ENCODE data around the gene VAT1L. TPM values are rescaled to one million over a fixed set of nuclear protein-coding genes. Genes with fewer than 3 reads are reported as not detected.
"Not testable (repeated sequence)": the region's sequence is repeated elsewhere in the genome, so short reads cannot be mapped to it uniquely, and the experiment has no call there.

VAT1L gene
- total and polyA plus RNA-seq, 3 experiments from 2014 or later = not detected

DNA sequence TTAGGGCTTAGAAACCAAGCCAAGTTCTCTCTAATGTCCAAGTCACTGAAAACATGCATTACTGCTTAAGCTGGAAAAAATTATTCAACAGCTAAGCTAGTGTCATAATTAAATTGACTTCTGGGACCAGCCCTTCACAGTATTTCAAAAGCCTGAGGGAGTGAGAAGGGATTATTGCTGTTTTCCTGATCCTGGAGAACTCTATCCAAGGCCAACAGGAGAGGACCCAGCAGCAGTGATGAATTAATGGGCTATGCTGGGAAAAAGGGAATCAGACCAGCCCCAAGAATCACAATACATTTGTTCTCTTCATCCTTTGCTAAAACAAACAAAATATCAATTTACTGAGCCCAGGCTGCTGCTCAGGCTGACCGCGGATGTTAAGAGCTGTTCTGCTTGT, 199.4 kb downstream of the VAT1L start:
- Histone ChIP-seq H3K4me3 (ENCODE audit: low read length) (no peak overlapping the region), H3K4me1 (ENCODE audit: insufficient read depth, low read length) (no peaks in the 10 kb centered on the region), H3K27me3 (ENCODE audit: insufficient read depth, low read length, poor library complexity, severe bottlenecking) (no peaks in the 10 kb centered on the region), H3K9me3 (ENCODE audit: low read length) (no peaks in the 10 kb centered on the region), H3K36me3 (ENCODE audit: insufficient read depth, low read length) (no peaks in the 10 kb centered on the region), H3K27ac (ENCODE audit: low read depth, low read length) (no peak overlapping the region)
- Mint-ChIP-seq H3K36me3 (no peaks in the 10 kb centered on the region), H3K27ac (no peak overlapping the region), H3K27me3 (peaks cover 10% of the 10 kb centered on the region in 2 donors), H3K9me3 (no peaks in the 10 kb centered on the region), H3K4me3 (no peak overlapping the region), H3K4me1 (no peaks in the 10 kb centered on the region)
- CTCF ChIA-PET = no interaction called here
- no peak for DNase-seq
- POLR2A ChIA-PET = no interaction called here

DNA sequence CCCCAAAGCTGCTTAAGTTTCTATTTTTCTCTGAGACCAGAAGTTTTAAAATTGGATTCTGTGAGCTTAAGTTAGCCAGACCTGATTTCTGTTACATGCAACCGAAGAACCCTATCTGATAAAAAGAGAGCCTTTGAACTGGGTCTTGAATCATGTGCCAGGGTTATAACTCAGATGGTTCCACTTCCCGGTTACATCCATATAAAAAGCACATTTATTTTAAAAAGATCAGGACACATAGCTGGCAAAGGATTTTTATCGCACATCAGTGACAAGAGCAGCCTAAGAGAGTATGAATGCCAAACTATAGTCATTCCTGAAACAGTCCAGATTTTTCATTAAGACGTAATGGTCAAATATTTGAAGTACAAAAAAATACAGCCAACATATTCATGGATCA, 201.5 kb downstream of the VAT1L start:
- no peak overlapping the region for H3K27ac Mint-ChIP-seq
- peaks cover 0 to under 1% (median 0%) of the 10 kb centered on the region in 5 donors for H3K9me3 Mint-ChIP-seq
- H3K36me3 Mint-ChIP-seq = no peaks in the 10 kb centered on the region
- ChIA-PET POLR2A (no interaction called here), CTCF (interaction anchor here (0.7 kb wide), 1 partner anchor 13 kb away, joined by 3 read pairs; no protein-coding TSS in a partner anchor)
- H3K9me3 ChIP-seq (ENCODE audit: low read length) = no peaks in the 10 kb centered on the region
- H3K27me3 ChIP-seq (ENCODE audit: insufficient read depth, low read length, poor library complexity, severe bottlenecking) = no peaks in the 10 kb centered on the region
- H3K27me3 Mint-ChIP-seq = peaks cover 6 to 7% of the 10 kb centered on the region in 2 donors
- no peaks in the 10 kb centered on the region for H3K4me1 ChIP-seq (ENCODE audit: insufficient read depth, low read length)
- H3K4me3 Mint-ChIP-seq = no peak overlapping the region
- no peaks in the 10 kb centered on the region for H3K4me1 Mint-ChIP-seq
- DNase-seq = no peak
- H3K4me3 ChIP-seq (ENCODE audit: low read length) = no peak overlapping the region
- H3K36me3 ChIP-seq (ENCODE audit: insufficient read depth, low read length) = no peaks in the 10 kb centered on the region
- H3K27ac ChIP-seq (ENCODE audit: low read depth, low read length) = no peak overlapping the region

DNA sequence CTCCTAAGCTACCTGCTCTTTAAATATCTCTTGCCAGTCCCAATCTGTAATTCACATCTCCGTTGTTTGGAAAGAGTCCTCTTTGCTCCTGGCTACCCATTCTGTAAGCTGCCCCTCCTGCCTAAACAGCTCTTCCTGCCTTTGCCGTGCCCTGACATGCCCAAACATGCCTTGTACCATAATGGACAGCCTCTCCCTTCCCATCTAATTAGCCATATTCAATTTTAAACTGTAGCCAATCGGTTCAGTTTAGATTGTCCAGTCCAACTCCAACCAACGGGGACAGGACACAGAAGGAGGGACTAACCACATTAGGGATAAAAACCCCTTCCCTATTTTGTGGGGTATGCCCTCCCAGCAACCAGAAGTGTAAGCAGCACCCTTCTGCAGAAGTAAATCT, 203.3 kb downstream of the VAT1L start:
- ChIA-PET POLR2A (no interaction called here), CTCF (no interaction called here)
- H3K4me3 ChIP-seq (ENCODE audit: low read length) = no peak overlapping the region
- no peaks in the 10 kb centered on the region for H3K27me3 ChIP-seq (ENCODE audit: insufficient read depth, low read length, poor library complexity, severe bottlenecking)
- Mint-ChIP-seq H3K9me3 (peaks cover 6 to 14% (median 11%) of the 10 kb centered on the region in 5 donors), H3K27ac (no peak overlapping the region), H3K4me3 (no peak overlapping the region), H3K36me3 (no peaks in the 10 kb centered on the region), H3K4me1 (no peaks in the 10 kb centered on the region), H3K27me3 (peaks cover 6 to 7% of the 10 kb centered on the region in 2 donors)
- peaks cover 3% of the 10 kb centered on the region for H3K9me3 ChIP-seq (ENCODE audit: low read length)
- no peak overlapping the region for H3K27ac ChIP-seq (ENCODE audit: low read depth, low read length)
- DNase-seq = no peak
- no peaks in the 10 kb centered on the region for H3K36me3 ChIP-seq (ENCODE audit: insufficient read depth, low read length)
- H3K4me1 ChIP-seq (ENCODE audit: insufficient read depth, low read length) = no peaks in the 10 kb centered on the region

DNA sequence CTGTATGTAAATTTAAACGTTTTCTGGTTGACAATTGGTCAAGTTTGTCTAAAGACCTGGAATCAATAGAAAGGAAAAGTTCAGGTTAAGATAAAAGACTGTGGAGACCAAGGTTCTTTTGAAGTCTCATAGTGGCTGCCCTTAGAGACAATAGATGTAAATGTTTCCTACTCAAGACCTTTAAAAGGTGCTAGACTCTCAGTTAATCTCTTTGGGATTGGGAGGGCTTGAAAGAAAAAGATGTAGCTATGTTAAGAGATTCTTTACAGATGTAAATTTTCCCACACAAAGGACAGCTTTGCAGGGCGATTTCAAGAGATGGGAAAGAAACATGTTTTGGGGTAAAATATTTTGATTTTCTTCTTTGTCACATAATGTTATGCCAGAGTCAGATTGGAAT, 204.0 kb downstream of the VAT1L start:
- H3K36me3 Mint-ChIP-seq; DNase-seq; H3K36me3 ChIP-seq (ENCODE audit: insufficient read depth, low read length); H3K9me3 ChIP-seq (ENCODE audit: low read length); H3K27ac Mint-ChIP-seq; H3K27me3 Mint-ChIP-seq; H3K4me1 Mint-ChIP-seq; POLR2A ChIA-PET; H3K4me3 ChIP-seq (ENCODE audit: low read length); H3K4me1 ChIP-seq (ENCODE audit: insufficient read depth, low read length); H3K27ac ChIP-seq (ENCODE audit: low read depth, low read length); H3K27me3 ChIP-seq (ENCODE audit: insufficient read depth, low read length, poor library complexity, severe bottlenecking); H3K4me3 Mint-ChIP-seq: not testable (repeated sequence)
- peaks cover 6 to 18% (median 11%) of the 10 kb centered on the region in 5 donors for H3K9me3 Mint-ChIP-seq
- CTCF ChIA-PET = interaction anchor here (1.1 kb wide), 1 partner anchor 11 kb away, joined by 6 read pairs; no protein-coding TSS in a partner anchor

DNA sequence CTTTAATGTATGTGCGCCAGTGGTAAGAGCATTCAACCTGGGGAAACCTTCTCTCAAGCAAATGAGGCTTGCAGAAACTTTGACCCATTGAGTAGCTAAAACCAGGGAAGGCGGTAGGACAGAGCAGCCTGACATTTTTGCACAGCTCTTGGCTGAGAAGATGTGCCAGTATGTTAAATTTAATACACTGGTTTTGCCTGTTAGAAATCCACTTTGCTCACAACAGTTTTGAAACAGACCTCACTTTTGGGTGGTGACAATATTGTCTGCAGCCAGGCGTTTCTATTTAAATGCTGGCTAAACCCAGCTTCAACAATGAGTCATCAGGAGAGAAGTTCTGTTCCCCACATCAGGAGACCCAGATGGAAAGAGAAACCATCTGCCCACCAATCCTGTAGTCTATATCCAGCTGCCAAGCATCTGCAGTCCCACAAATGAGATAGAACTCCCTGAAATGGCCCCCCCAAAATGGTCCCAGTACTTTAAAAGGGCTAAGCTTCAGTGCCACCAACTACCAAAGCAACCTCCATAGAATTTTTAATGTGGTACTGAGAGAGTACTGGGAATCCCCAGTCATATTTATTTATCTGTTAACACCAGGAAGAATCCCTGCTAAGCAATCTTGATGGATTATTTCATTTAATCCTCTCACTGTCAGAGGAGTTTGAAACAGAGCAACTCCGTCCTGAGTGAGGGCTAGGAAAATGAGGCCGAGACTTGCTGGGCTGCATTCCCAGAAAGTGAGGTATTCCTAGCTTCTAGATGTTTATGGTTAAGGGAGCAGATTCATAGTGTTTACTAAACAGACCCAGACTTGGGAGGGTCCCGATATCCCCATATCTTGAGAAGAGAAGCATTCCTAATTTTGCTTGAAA, 205.0 kb downstream of the VAT1L start:
- POLR2A ChIA-PET = no interaction called here
- peaks cover 7% of the 10 kb centered on the region in 2 donors for H3K27me3 Mint-ChIP-seq
- CTCF ChIA-PET = interaction anchor here (1.1 kb wide), 1 partner anchor 10 kb away, joined by 6 read pairs; no protein-coding TSS in a partner anchor
- H3K9me3 ChIP-seq (ENCODE audit: low read length) = peaks cover 3% of the 10 kb centered on the region
- H3K4me3 Mint-ChIP-seq = no peak overlapping the region
- H3K9me3 Mint-ChIP-seq = peaks cover 6 to 20% (median 11%) of the 10 kb centered on the region in 5 donors
- H3K27ac Mint-ChIP-seq = no peak overlapping the region
- H3K4me1 ChIP-seq (ENCODE audit: insufficient read depth, low read length) = no peaks in the 10 kb centered on the region
- no peak overlapping the region for H3K4me3 ChIP-seq (ENCODE audit: low read length)
- DNase-seq = no peak
- no peaks in the 10 kb centered on the region for H3K27me3 ChIP-seq (ENCODE audit: insufficient read depth, low read length, poor library complexity, severe bottlenecking)
- H3K36me3 ChIP-seq (ENCODE audit: insufficient read depth, low read length) = no peaks in the 10 kb centered on the region
- H3K27ac ChIP-seq (ENCODE audit: low read depth, low read length) = no peak overlapping the region
- no peaks in the 10 kb centered on the region for H3K4me1 Mint-ChIP-seq
- H3K36me3 Mint-ChIP-seq = no peaks in the 10 kb centered on the region

DNA sequence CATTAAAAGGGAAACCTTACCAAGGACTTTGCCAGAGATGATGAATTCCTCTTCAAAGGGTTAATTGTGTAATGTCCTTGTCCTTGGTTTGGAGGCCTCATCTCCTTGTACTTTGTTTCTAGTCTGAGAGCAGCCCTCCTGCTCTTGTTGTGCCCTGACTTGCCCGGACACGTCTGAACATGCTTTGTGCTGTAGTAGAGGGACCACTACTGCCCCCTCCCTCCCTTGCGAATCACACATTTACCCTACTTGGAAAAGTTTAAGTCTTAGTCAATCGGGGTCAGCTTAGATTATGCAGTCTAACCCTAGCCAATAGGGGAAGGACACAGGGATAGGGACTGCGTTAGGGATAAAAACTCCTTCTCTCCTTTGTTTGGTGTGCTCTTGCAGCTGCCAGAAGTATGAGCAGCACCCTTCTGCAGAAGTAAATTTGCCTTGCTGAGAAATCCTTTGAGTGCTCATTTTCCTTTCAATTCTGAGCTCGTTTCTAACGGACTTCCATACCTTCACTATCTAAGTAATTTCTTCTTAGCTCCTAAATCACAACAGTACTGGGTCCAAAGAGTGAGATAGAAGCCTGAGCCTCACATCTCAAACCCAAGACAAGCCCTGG, 207.6 kb downstream of the VAT1L start:
- Histone ChIP-seq H3K4me1 (ENCODE audit: insufficient read depth, low read length) (no peaks in the 10 kb centered on the region), H3K4me3 (ENCODE audit: low read length) (no peak overlapping the region), H3K27ac (ENCODE audit: low read depth, low read length) (no peak overlapping the region), H3K27me3 (ENCODE audit: insufficient read depth, low read length, poor library complexity, severe bottlenecking) (no peaks in the 10 kb centered on the region), H3K9me3 (ENCODE audit: low read length) (peaks cover 3% of the 10 kb centered on the region), H3K36me3 (ENCODE audit: insufficient read depth, low read length) (no peaks in the 10 kb centered on the region)
- Mint-ChIP-seq H3K9me3 (peaks cover 6 to 20% (median 11%) of the 10 kb centered on the region in 5 donors), H3K36me3 (no peaks in the 10 kb centered on the region), H3K4me1 (no peaks in the 10 kb centered on the region), H3K27me3 (peaks cover 5 to 10% of the 10 kb centered on the region in 2 donors), H3K4me3 (no peak overlapping the region), H3K27ac (no peak overlapping the region)
- ChIA-PET POLR2A (no interaction called here), CTCF (no interaction called here)
- DNase-seq = no peak

DNA sequence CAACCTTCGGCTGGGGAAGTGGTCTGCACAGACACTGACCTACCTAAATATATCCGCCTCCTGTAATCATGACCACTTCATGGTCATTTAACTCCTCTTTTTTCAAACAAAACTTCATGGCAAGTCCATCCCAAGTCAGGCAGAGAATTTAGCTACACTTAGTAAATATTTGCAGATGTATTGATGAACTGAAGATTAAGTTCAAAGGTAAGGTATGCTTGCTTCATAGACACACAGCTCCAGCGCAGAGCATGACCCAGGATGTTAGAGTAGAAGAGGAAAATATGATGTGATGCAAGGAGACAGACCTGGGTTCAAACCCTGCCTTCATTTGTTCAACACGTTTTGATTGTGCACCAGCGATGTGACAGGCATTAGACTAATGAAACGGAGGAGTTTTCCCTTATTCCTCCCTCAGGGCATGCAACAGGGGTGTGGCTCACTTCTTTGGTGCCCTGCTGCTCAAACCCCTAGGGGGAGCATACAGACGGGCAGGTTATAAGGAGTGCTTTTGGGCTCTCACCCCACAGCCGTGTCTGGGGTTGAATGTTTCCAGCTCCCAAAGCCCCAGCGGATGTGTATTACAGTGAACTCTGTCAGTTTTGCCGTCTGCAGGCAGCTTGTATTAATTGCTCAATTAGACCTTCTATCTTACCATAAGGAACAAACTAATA, 210.1 kb downstream of the VAT1L start:
- Mint-ChIP-seq H3K9me3 (peaks cover 6 to 20% (median 11%) of the 10 kb centered on the region in 5 donors), H3K27ac (no peak overlapping the region), H3K4me1 (no peaks in the 10 kb centered on the region), H3K27me3 (peaks cover 5 to 10% of the 10 kb centered on the region in 2 donors), H3K36me3 (no peaks in the 10 kb centered on the region), H3K4me3 (no peak overlapping the region)
- Histone ChIP-seq H3K27ac (ENCODE audit: low read depth, low read length) (no peak overlapping the region), H3K4me1 (ENCODE audit: insufficient read depth, low read length) (no peaks in the 10 kb centered on the region), H3K27me3 (ENCODE audit: insufficient read depth, low read length, poor library complexity, severe bottlenecking) (no peaks in the 10 kb centered on the region), H3K9me3 (ENCODE audit: low read length) (peaks cover 3% of the 10 kb centered on the region), H3K4me3 (ENCODE audit: low read length) (no peak overlapping the region), H3K36me3 (ENCODE audit: insufficient read depth, low read length) (no peaks in the 10 kb centered on the region)
- no peak for DNase-seq
- ChIA-PET POLR2A (no interaction called here), CTCF (no interaction called here)

DNA sequence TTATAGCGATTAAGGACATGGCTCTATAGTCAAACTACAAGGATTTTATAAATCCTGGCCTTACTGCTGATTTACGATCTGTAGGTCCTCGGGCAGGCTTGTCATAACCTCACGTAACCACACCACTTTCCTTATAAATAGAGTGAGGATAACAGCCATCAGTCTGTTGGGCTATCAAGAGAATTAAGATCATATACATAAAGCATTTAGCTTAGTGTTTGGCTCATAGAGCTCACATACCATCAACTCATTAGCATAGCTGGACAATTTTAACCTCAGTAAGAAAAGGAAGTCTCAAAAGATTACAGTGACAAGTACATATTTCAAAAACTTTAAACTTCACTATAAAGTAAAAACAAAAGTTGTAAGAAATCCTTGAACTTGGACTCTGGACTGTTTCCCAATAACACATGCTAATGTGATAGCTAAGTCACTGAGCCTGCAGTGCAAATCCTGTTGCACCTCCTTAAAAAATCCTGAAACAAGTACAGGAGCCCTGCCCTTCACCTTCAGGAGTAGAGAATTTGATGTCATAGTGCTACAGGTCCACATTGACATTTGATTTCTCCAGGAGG, 213.2 kb downstream of the VAT1L start:
- H3K36me3 Mint-ChIP-seq = no peaks in the 10 kb centered on the region
- Histone ChIP-seq H3K27me3 (ENCODE audit: insufficient read depth, low read length, poor library complexity, severe bottlenecking) (no peaks in the 10 kb centered on the region), H3K36me3 (ENCODE audit: insufficient read depth, low read length) (no peaks in the 10 kb centered on the region), H3K27ac (ENCODE audit: low read depth, low read length) (no peak overlapping the region), H3K4me1 (ENCODE audit: insufficient read depth, low read length) (no peaks in the 10 kb centered on the region), H3K9me3 (ENCODE audit: low read length) (no peaks in the 10 kb centered on the region), H3K4me3 (ENCODE audit: low read length) (no peak overlapping the region)
- peaks cover 5 to 15% of the 10 kb centered on the region in 2 donors for H3K27me3 Mint-ChIP-seq
- POLR2A ChIA-PET = no interaction called here
- CTCF ChIA-PET = no interaction called here
- no peak overlapping the region for H3K4me3 Mint-ChIP-seq
- DNase-seq = no peak
- H3K4me1 Mint-ChIP-seq = no peaks in the 10 kb centered on the region
- peaks cover 0 to 6% (median 0%) of the 10 kb centered on the region in 5 donors for H3K9me3 Mint-ChIP-seq
- H3K27ac Mint-ChIP-seq = no peak overlapping the region
